HepG2 (cell line): ENCODE results near the gene GMEB2. TPM values are rescaled to one million over a fixed set of nuclear protein-coding genes. Genes with fewer than 3 reads are reported as not detected.

Experiments
- ATAC-seq: fragments of 200-7000 bp; cut with Tn5 transposase; 3 replicates; pipeline ENCODE4 v1.9.1; 2020; ENCODE audit warnings: mild to moderate bottlenecking, moderate library complexity
- BruUV-seq: library from RNA; stranded (reverse); fragments of 400-500 nt; replicated peaks from 2 replicates; lab custom pipeline; 2021; lab: Mats Ljungman, UMichigan
- CTCF ChIA-PET: fragments of 300-600 bp; formaldehyde crosslinking; extraction: SDS; loops from one replicate; lab custom pipeline; 2021; ENCODE audit warnings: low total read pairs, inconsistent platforms, low intra/inter-chr PET ratio; lab: Yijun Ruan, JAX
- POLR2A ChIA-PET: fragments of 350-600 bp; sonication (Branson Sonifier 250); formaldehyde crosslinking; loops from one replicate; lab custom pipeline; 2020; ENCODE audit warnings: antibody characterized with exemption, inconsistent platforms; lab: Yijun Ruan, JAX
- DNase-seq: peaks from one replicate; pipeline ENCODE4 v3.0.0-alpha.2; 2015; ENCODE audit warnings: low spot score
- FAIRE-seq: peaks from 3 replicates; lab custom pipeline; 2011; peaks lifted over from hg19 to GRCh38; lab: Jason Lieb, UNC
- H2AFZ ChIP-seq: one replicate; pipeline ENCODE4 v1.6.1; 2011; ENCODE audit warnings: low read length, inconsistent platforms
- H3K27ac ChIP-seq: fragments of 300-600 bp; 3 replicates; pipeline ENCODE4 v1.8.0; 2011; ENCODE audit warnings: mixed run types, mild to moderate bottlenecking, mixed read lengths, low read length, inconsistent platforms; ENCODE audit not compliant: insufficient read depth; ENCODE audit errors: extremely low read length
- H3K27me3 ChIP-seq, 2 experiments: fragments of 200-600 bp in 1 of 2; 2 replicates in 1 of 2; 3 replicates in 1 of 2; pipeline versions ENCODE4 v1.6.0 to v1.8.0; 2011; ENCODE audit warnings: low read length in 2 of 2, mild to moderate bottlenecking in 2 of 2, moderate library complexity in 2 of 2, inconsistent platforms in 1 of 2; ENCODE audit not compliant: insufficient read depth in 2 of 2, control insufficient read depth in 1 of 2
- H3K36me3 ChIP-seq, 2 experiments: fragments of 200-600 bp in 1 of 2; replicated peaks in 1 of 2; 2 replicates in 1 of 2; 3 replicates in 1 of 2; pipeline versions ENCODE4 v1.5.1 to v1.8.0; 2011; ENCODE audit warnings: low read length in 2 of 2, inconsistent platforms in 1 of 2; ENCODE audit not compliant: insufficient read depth in 2 of 2, control insufficient read depth in 1 of 2
- H3K4me1 ChIP-seq: 2 replicates; pipeline ENCODE4 v1.5.1; 2012; ENCODE audit warnings: low read length, inconsistent platforms; ENCODE audit not compliant: insufficient read depth
- H3K4me2 ChIP-seq: 2 replicates; pipeline ENCODE4 v1.6.0; 2011; ENCODE audit warnings: low read depth, low read length, inconsistent platforms
- H3K4me3 ChIP-seq, 3 experiments: fragments of 200-600 bp in 1 of 3; sonication (generic), shearing (Covaris generic) in 1 of 3; replicated peaks in 1 of 3; 2 replicates each; pipeline ENCODE4 v1.5.1; 2011 to 2016; ENCODE audit warnings: low read length in 3 of 3, inconsistent platforms in 2 of 3, low read depth in 2 of 3, mild to moderate bottlenecking in 2 of 3, control low read depth in 1 of 3, mixed read lengths in 1 of 3; ENCODE audit not compliant: insufficient read depth in 1 of 3
- H3K79me2 ChIP-seq: one replicate; pipeline ENCODE4 v1.6.1; 2011; ENCODE audit warnings: low read length, inconsistent platforms; ENCODE audit not compliant: insufficient read depth
- H3K9ac ChIP-seq: 2 replicates; pipeline ENCODE4 v1.6.0; 2011; ENCODE audit warnings: mild to moderate bottlenecking, low read depth, low read length, inconsistent platforms; ENCODE audit not compliant: insufficient read depth
- H3K9me3 ChIP-seq: 2 replicates; pipeline ENCODE4 v1.5.1; 2012; ENCODE audit warnings: mild to moderate bottlenecking, low read length
- H4K20me1 ChIP-seq: 2 replicates; pipeline ENCODE4 v1.6.0; 2011; ENCODE audit warnings: inconsistent platforms, mild to moderate bottlenecking, low read length, moderate library complexity; ENCODE audit not compliant: insufficient read depth
- BRD4 ChIP-seq: sonication (generic); formaldehyde crosslinking; IDR thresholded peaks from 2 replicates; pipeline ENCODE4 v1.4.0; 2020; ENCODE audit warnings: missing genetic modification reagents
- CAMTA2 ChIP-seq: sonication (generic); formaldehyde crosslinking; IDR thresholded peaks from 2 replicates; pipeline ENCODE4 v1.4.0; 2020; ENCODE audit warnings: mild to moderate bottlenecking, missing genetic modification reagents, borderline replicate concordance
- CEBPB ChIP-seq: IDR thresholded peaks from 2 replicates; pipeline ENCODE4 v1.6.1; 2011; ENCODE audit warnings: low read depth, low read length, improper control_type of control experiment, borderline replicate concordance
- CEBPG ChIP-seq: IDR thresholded peaks from 2 replicates; pipeline ENCODE4 v1.6.1; 2016
- HIC2 ChIP-seq: sonication (generic); formaldehyde crosslinking; IDR thresholded peaks from 2 replicates; pipeline ENCODE4 v1.9.0; 2022; ENCODE audit warnings: low read depth, missing genetic modification reagents
- HNRNPL ChIP-seq: fragments of 200-400 bp; formaldehyde crosslinking; IDR thresholded peaks from 2 replicates; pipeline ENCODE4 v1.6.1; 2017; ENCODE audit warnings: mild to moderate bottlenecking, low read depth, low read length
- MTA1 ChIP-seq: sonication (generic); formaldehyde crosslinking; IDR thresholded peaks from 2 replicates; pipeline ENCODE4 v1.4.0; 2020; ENCODE audit warnings: missing genetic modification reagents, mild to moderate bottlenecking, borderline replicate concordance
- ZBTB7A ChIP-seq: sonication (generic); formaldehyde crosslinking; IDR thresholded peaks from 2 replicates; pipeline ENCODE4 v1.8.0; 2022; ENCODE audit warnings: mild to moderate bottlenecking, missing genetic modification reagents
- ZBTB8A ChIP-seq: sonication (generic); formaldehyde crosslinking; IDR thresholded peaks from 2 replicates; pipeline ENCODE4 v1.4.0; 2020; ENCODE audit warnings: mild to moderate bottlenecking, low read depth, missing genetic modification reagents, borderline replicate concordance
- ZNF280B ChIP-seq: sonication (generic); formaldehyde crosslinking; IDR thresholded peaks from 2 replicates; pipeline ENCODE4 v1.5.0; 2020; ENCODE audit warnings: missing genetic modification reagents, mild to moderate bottlenecking, borderline replicate concordance
- WGBS: methylation state at CpG from one replicate; pipeline ENCODE4 v1.1.6; 2017; ENCODE audit warnings: low lambda C conversion rate; 5-methylcytosine and 5-hydroxymethylcytosine counted together
- in situ Hi-C: cut with HindIII; loops from 2 replicates; pipeline ENCODE4 v1.10.0; 2017; ENCODE audit warnings: low pct_unique_long_range_greater_than_20kb; ENCODE audit not compliant: extremely low pct_ligation_motif_present
- intact Hi-C: fragments of 100-400 bp; cut with micrococcal nuclease; formaldehyde crosslinking; loops from one replicate; pipeline ENCODE4 v1.10.0; 2022; ENCODE audit not compliant: unreplicated experiment
- polyA plus RNA-seq, 8 experiments: library from polyadenylated mRNA; depleted of rRNA in 3 of 8; stranded (reverse) in 7 of 8; unstranded in 1 of 8; fragments of >200 nt; fragmentation: Illumina TruSeq in 4 of 8; extraction: Trizol in 4 of 8; gene quantifications; 2 replicates each; pipeline versions ENCODE4 v1.2.1 to v1.2.3, GENCODE V29; 2011 to 2016; ENCODE audit warnings: low read depth in 4 of 8, missing spikeins in 1 of 8, mixed read lengths in 1 of 8; ENCODE audit not compliant: insufficient read depth in 1 of 8
- total RNA-seq, 5 experiments: library from RNA; depleted of rRNA; stranded (reverse); fragments of >200 nt; fragmentation: Illumina TruSeq; extraction: Trizol; gene quantifications; 2 replicates each; pipeline ENCODE4 v1.2.3, GENCODE V29; 2016; ENCODE audit warnings: low read depth in 1 of 5
- TF ChIP-seq, protein P1 (sequence below): sonication (generic); formaldehyde crosslinking; IDR thresholded peaks from 2 replicates; pipeline ENCODE4 v1.4.0; 2020; ENCODE audit warnings: missing genetic modification reagents, borderline replicate concordance
- TF ChIP-seq, protein P2 (sequence below): IDR thresholded peaks from 2 replicates; pipeline ENCODE4 v1.6.1; 2016; ENCODE audit warnings: low read depth

Gene GMEB2
- total and polyA plus RNA-seq, 2 of the 13 experiments (the other 11 are each of a cell fraction or from before 2014, with no cell fraction given): 10.6 to 12.4 TPM

GRCh38 chr20:63551068-63551467 lies 75.8 kb downstream of the GMEB2 start:
- intact Hi-C loops: no loop called here
- TF ChIP-seq HNRNPL (0 out of 2 replicates have a peak, but pooled peaks have one; percentile 45), HIC2 (peak; percentile 69; the same call in 1 of the 2 replicates), BRD4 (CRISPR knock-in tag) (no peak), CEBPG (CRISPR knock-in tag) (0 out of 2 replicates have a peak, but pooled peaks have one; percentile 16), MTA1 (peak; percentile 49; the same call in 1 of the 2 replicates), CAMTA2 (CRISPR knock-in tag) (no peak), ZBTB8A (no peak), ZBTB7A (CRISPR knock-in tag) (peak; percentile 55; the same call in 1 of the 2 replicates), ZNF280B (CRISPR knock-in tag) (0 out of 2 replicates have a peak, but pooled peaks have one; percentile 17), CEBPB (peak; percentile 54; the same call in 1 of the 2 replicates)
- TF ChIP-seq, protein P1, sequence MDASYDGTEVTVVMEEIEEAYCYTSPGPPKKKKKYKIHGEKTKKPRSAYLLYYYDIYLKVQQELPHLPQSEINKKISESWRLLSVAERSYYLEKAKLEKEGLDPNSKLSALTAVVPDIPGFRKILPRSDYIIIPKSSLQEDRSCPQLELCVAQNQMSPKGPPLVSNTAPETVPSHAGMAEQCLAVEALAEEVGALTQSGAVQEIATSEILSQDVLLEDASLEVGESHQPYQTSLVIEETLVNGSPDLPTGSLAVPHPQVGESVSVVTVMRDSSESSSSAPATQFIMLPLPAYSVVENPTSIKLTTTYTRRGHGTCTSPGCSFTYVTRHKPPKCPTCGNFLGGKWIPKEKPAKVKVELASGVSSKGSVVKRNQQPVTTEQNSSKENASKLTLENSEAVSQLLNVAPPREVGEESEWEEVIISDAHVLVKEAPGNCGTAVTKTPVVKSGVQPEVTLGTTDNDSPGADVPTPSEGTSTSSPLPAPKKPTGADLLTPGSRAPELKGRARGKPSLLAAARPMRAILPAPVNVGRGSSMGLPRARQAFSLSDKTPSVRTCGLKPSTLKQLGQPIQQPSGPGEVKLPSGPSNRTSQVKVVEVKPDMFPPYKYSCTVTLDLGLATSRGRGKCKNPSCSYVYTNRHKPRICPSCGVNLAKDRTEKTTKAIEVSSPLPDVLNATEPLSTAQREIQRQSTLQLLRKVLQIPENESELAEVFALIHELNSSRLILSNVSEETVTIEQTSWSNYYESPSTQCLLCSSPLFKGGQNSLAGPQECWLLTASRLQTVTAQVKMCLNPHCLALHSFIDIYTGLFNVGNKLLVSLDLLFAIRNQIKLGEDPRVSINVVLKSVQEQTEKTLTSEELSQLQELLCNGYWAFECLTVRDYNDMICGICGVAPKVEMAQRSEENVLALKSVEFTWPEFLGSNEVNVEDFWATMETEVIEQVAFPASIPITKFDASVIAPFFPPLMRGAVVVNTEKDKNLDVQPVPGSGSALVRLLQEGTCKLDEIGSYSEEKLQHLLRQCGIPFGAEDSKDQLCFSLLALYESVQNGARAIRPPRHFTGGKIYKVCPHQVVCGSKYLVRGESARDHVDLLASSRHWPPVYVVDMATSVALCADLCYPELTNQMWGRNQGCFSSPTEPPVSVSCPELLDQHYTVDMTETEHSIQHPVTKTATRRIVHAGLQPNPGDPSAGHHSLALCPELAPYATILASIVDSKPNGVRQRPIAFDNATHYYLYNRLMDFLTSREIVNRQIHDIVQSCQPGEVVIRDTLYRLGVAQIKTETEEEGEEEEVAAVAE: peak; percentile 76; the same call in 1 of the 2 replicates
- TF ChIP-seq, protein P2, sequence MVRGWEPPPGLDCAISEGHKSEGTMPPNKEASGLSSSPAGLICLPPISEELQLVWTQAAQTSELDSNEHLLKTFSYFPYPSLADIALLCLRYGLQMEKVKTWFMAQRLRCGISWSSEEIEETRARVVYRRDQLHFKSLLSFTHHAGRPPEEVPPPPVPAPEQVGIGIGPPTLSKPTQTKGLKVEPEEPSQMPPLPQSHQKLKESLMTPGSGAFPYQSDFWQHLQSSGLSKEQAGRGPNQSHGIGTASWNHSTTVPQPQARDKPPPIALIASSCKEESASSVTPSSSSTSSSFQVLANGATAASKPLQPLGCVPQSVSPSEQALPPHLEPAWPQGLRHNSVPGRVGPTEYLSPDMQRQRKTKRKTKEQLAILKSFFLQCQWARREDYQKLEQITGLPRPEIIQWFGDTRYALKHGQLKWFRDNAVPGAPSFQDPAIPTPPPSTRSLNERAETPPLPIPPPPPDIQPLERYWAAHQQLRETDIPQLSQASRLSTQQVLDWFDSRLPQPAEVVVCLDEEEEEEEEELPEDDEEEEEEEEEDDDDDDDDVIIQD: no peak
- Histone ChIP-seq H3K27me3 (peaks cover 22 to 56% of the 10 kb centered on the region in 2 experiments), H3K27ac (no peak overlapping the region), H3K9ac (no peak overlapping the region), H3K4me3 (no peak overlapping the region), H3K36me3 (no peaks in the 10 kb centered on the region), H3K79me2 (no peaks in the 10 kb centered on the region), H3K4me1 (peaks cover 13% of the 10 kb centered on the region; the same call in 1 of the 2 replicates), H4K20me1 (no peaks in the 10 kb centered on the region), H3K9me3 (no peaks in the 10 kb centered on the region), H2AFZ (no peak overlapping the region), H3K4me2 (no peak overlapping the region)
- DNase-seq (no peak), ATAC-seq (peak; percentile 25), FAIRE-seq (no peak)
- no TSS peak for BruUV-seq
- in situ Hi-C loops: no loop called here
- CTCF ChIA-PET: no interaction called here
- POLR2A ChIA-PET: no interaction called here
- 3% methylated on average over 9 of the region's 9 CpGs for WGBS
